IMR-90 (cell line): ENCODE results near the gene LINGO1. TPM values are rescaled to one million over a fixed set of nuclear protein-coding genes. Genes with fewer than 3 reads are reported as not detected.

ENCODE experiments used
- ATAC-seq: fragments of 200-7000 bp; cut with Tn5 transposase; 2 replicates; pipeline ENCODE4 v1.9.1; 2020; ENCODE audit warnings: low read depth, mild to moderate bottlenecking, moderate library complexity
- BruUV-seq: library from RNA; stranded (reverse); fragments of 400-500 nt; replicated peaks from 2 replicates; lab custom pipeline; 2021; lab: Mats Ljungman, UMichigan
- CTCF ChIA-PET: fragments of 300-600 bp; formaldehyde crosslinking; extraction: SDS; loops from one replicate; lab custom pipeline; 2021; ENCODE audit warnings: antibody characterized with exemption; lab: Yijun Ruan, JAX
- POLR2A ChIA-PET: fragments of 300-600 bp; sonication (Branson Sonifier 250); formaldehyde crosslinking; loops from one replicate; lab custom pipeline; 2022; ENCODE audit warnings: antibody characterized with exemption; ENCODE audit not compliant: unreplicated experiment; lab: Charles Lee
- DNase-seq: peaks from one replicate; pipeline ENCODE4 v3.0.0; 2013
- H2AFZ ChIP-seq: replicated peaks from 2 replicates; pipeline ENCODE3; 2013; ENCODE audit warnings: low read length, mild to moderate bottlenecking; ENCODE audit not compliant: poor library complexity
- H2AK5ac ChIP-seq: 2 replicates; pipeline ENCODE4 v1.6.1; 2013; ENCODE audit warnings: low read depth, low read length, inconsistent platforms
- H2AK9ac ChIP-seq: replicated peaks from 2 replicates; pipeline ENCODE3; 2013; ENCODE audit warnings: mild to moderate bottlenecking, low read depth, low read length, moderate library complexity; ENCODE audit not compliant: poor library complexity
- H2BK120ac ChIP-seq: 2 replicates; pipeline ENCODE4 v1.6.1; 2013; ENCODE audit warnings: low read depth, low read length, inconsistent platforms
- H2BK15ac ChIP-seq: 3 replicates; pipeline ENCODE4 v1.6.1; 2013; ENCODE audit warnings: low read depth, low read length, inconsistent platforms
- H2BK20ac ChIP-seq: 2 replicates; pipeline ENCODE4 v1.6.1; 2013; ENCODE audit warnings: low read depth, mild to moderate bottlenecking, inconsistent platforms, low read length, moderate library complexity
- H2BK5ac ChIP-seq: 2 replicates; pipeline ENCODE4 v1.6.1; 2013; ENCODE audit warnings: mild to moderate bottlenecking, low read depth, low read length, inconsistent platforms; ENCODE audit not compliant: poor library complexity, severe bottlenecking
- H3K14ac ChIP-seq: replicated peaks from 2 replicates; pipeline ENCODE4 v1.6.1; 2013; ENCODE audit warnings: low read depth, low read length, inconsistent platforms
- H3K18ac ChIP-seq: 2 replicates; pipeline ENCODE4 v1.6.1; 2013; ENCODE audit warnings: low read depth, low read length, control low read depth
- H3K23ac ChIP-seq: 2 replicates; pipeline ENCODE4 v1.6.1; 2013; ENCODE audit warnings: low read depth, low read length, inconsistent platforms
- H3K27ac ChIP-seq: 2 replicates; pipeline ENCODE4 v1.5.1; 2013; ENCODE audit warnings: mild to moderate bottlenecking, control low read depth, low read length; ENCODE audit not compliant: insufficient read depth
- H3K27me3 ChIP-seq: 2 replicates; pipeline ENCODE4 v1.6.1; 2013; ENCODE audit warnings: low read length; ENCODE audit not compliant: control insufficient read depth, insufficient read depth
- H3K36me3 ChIP-seq: 2 replicates; pipeline ENCODE4 v1.6.1; 2013; ENCODE audit warnings: low read length, mixed read lengths; ENCODE audit not compliant: control insufficient read depth, insufficient read depth
- H3K4ac ChIP-seq: 2 replicates; pipeline ENCODE4 v1.6.1; 2013; ENCODE audit warnings: low read depth, low read length, inconsistent platforms
- H3K4me1 ChIP-seq: 2 replicates; pipeline ENCODE4 v1.6.1; 2013; ENCODE audit warnings: low read length, mixed read lengths; ENCODE audit not compliant: control insufficient read depth, insufficient read depth
- H3K4me2 ChIP-seq: 2 replicates; pipeline ENCODE4 v1.6.1; 2013; ENCODE audit warnings: low read depth, mild to moderate bottlenecking, control low read depth, low read length, moderate library complexity
- H3K4me3 ChIP-seq: 2 replicates; pipeline ENCODE4 v1.5.1; 2013; ENCODE audit warnings: low read depth, mild to moderate bottlenecking, control low read depth, low read length, moderate library complexity; ENCODE audit not compliant: insufficient read depth
- H3K56ac ChIP-seq: 2 replicates; pipeline ENCODE4 v1.6.1; 2013; ENCODE audit warnings: low read length, inconsistent platforms; ENCODE audit not compliant: insufficient read depth; ENCODE audit errors: extremely low read depth
- H3K79me1 ChIP-seq, 2 experiments: 2 replicates each; pipeline ENCODE4 v1.6.1; 2013; ENCODE audit warnings: low read length in 2 of 2, inconsistent platforms in 1 of 2, low read depth in 1 of 2
- H3K9ac ChIP-seq: 2 replicates; pipeline ENCODE4 v1.6.1; 2013; ENCODE audit warnings: low read depth, low read length, control low read depth
- H3K9me1 ChIP-seq: 2 replicates; pipeline ENCODE4 v1.6.1; 2013; ENCODE audit warnings: low read length, inconsistent platforms; ENCODE audit not compliant: insufficient read depth
- H3K9me3 ChIP-seq: 2 replicates; pipeline ENCODE4 v1.6.1; 2013; ENCODE audit warnings: low read length; ENCODE audit not compliant: control insufficient read depth, insufficient read depth
- H4K20me1 ChIP-seq: 2 replicates; pipeline ENCODE4 v1.6.1; 2013; ENCODE audit warnings: low read length, inconsistent platforms; ENCODE audit not compliant: insufficient read depth
- H4K5ac ChIP-seq: 2 replicates; pipeline ENCODE4 v1.6.1; 2013; ENCODE audit warnings: mild to moderate bottlenecking, low read depth, low read length, control low read depth
- H4K8ac ChIP-seq, 2 experiments: 2 replicates each; pipeline ENCODE4 v1.6.1; 2013; ENCODE audit warnings: low read depth in 2 of 2, low read length in 2 of 2, control low read depth in 1 of 2, inconsistent platforms in 1 of 2
- H4K91ac ChIP-seq: 2 replicates; pipeline ENCODE4 v1.6.1; 2013; ENCODE audit warnings: low read depth, low read length, inconsistent platforms; ENCODE audit not compliant: insufficient read depth
- BHLHE40 ChIP-seq: fragments of 150-350 bp; IDR thresholded peaks from 2 replicates; pipeline ENCODE4 v1.6.1; 2016; ENCODE audit warnings: mild to moderate bottlenecking, low read depth, low read length
- MAFK ChIP-seq: IDR thresholded peaks from 2 replicates; pipeline ENCODE4 v1.6.1; 2012; ENCODE audit warnings: low read depth, low read length, improper control_type of control experiment
- MAZ ChIP-seq: IDR thresholded peaks from 2 replicates; pipeline ENCODE4 v1.6.1; 2012; ENCODE audit warnings: low read depth, mild to moderate bottlenecking, low read length, improper control_type of control experiment, moderate library complexity, borderline replicate concordance
- NFE2L2 ChIP-seq: fragments of 150-350 bp; IDR thresholded peaks from 2 replicates; pipeline ENCODE4 v1.6.1; 2016; ENCODE audit warnings: low read depth, mild to moderate bottlenecking, low read length
- POLR2A ChIP-seq: IDR thresholded peaks from 2 replicates; pipeline ENCODE4 v1.6.1; 2012; ENCODE audit warnings: mild to moderate bottlenecking, low read depth, low read length
- RAD21 ChIP-seq: IDR thresholded peaks from 2 replicates; pipeline ENCODE4 v1.6.1; 2012; ENCODE audit warnings: low read length, improper control_type of control experiment
- RFX5 ChIP-seq: IDR thresholded peaks from 2 replicates; pipeline ENCODE4 v1.8.0; 2012; ENCODE audit warnings: low read depth, mild to moderate bottlenecking, low read length, moderate library complexity
- WGBS, 2 experiments: methylation state at CpG; one replicate each; pipeline versions ENCODE4 v1.1.5 to v1.1.7; 2013; ENCODE audit warnings: missing lambda C conversion rate in 2 of 2; ENCODE audit not compliant: insufficient read length in 1 of 2; ENCODE audit errors: extremely low coverage in 2 of 2; 5-methylcytosine and 5-hydroxymethylcytosine counted together
- dilution Hi-C: fragments of 300-500 bp; cut with HindIII; formaldehyde crosslinking; loops from one replicate; pipeline ENCODE4 v1.14.3; 2018; ENCODE audit warnings: low sequenced_read_pairs; ENCODE audit not compliant: unreplicated experiment
- in situ Hi-C: fragments of 300-500 bp; cut with MboI; formaldehyde crosslinking; loops from 3 replicates; pipeline ENCODE4 v1.14.3; 2019; ENCODE audit warnings: low sequenced_read_pairs, inconsistent platforms, mixed read lengths
- intact Hi-C: fragments of 100-400 bp; cut with micrococcal nuclease; formaldehyde crosslinking; loops from 2 replicates; pipeline ENCODE4 v1.10.0; 2022
- polyA plus RNA-seq, 3 experiments: library from polyadenylated mRNA; depleted of rRNA; stranded (reverse); fragments of >200 nt; gene quantifications; 2 replicates each; pipeline ENCODE4 v1.2.3, GENCODE V29; 2012; ENCODE audit warnings: low replicate concordance in 1 of 3
- total RNA-seq: library from RNA; depleted of rRNA; stranded (reverse); fragments of >200 nt; gene quantifications from 2 replicates; pipeline ENCODE4 v1.2.3, GENCODE V29; 2012

The LINGO1 gene
- total and polyA plus RNA-seq, 2 of the 4 experiments (the other 2 are of a cell fraction): 0.05 TPM; not detected in 1

DNA sequence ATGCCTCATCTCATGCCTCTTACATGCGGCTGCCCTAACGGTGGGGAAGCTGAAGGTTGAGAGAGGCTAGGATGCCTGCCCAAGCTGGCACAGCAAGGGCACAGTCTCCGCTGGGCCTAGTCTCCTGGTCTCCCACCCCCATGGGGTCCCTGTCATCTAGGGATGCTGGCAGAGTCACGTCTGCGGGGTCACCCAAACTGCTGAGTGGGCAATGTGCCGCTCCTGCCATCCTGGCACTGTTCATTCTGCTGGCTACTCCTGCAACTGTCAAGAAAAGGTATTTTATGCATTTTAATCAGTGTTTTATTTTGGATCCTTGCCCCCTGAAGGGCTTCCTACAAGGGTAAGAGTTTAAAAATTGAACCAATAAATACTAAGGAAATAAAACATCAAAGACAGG lies 12.8 kb downstream of the LINGO1 start:
- H3K4me2 ChIP-seq: no peak overlapping the region
- no peak overlapping the region for H4K5ac ChIP-seq
- no peak overlapping the region for H3K4ac ChIP-seq
- H3K79me1 ChIP-seq: no peaks in the 10 kb centered on the region
- H2AFZ ChIP-seq: no peak overlapping the region
- H3K56ac ChIP-seq: no peak overlapping the region
- no peak overlapping the region for H2AK5ac ChIP-seq
- no peak overlapping the region for H3K27ac ChIP-seq
- in situ Hi-C loops (no loop called here), intact Hi-C loops (no loop called here), dilution Hi-C loops (no loop called here)
- TF ChIP-seq BHLHE40 (no peak), MAZ (no peak), RFX5 (no peak), RAD21 (no peak), POLR2A (no peak), NFE2L2 (no peak), MAFK (no peak)
- H2BK15ac ChIP-seq: no peak overlapping the region
- no peak overlapping the region for H2BK120ac ChIP-seq
- ATAC-seq: no peak
- WGBS, 2 experiments: no CpG with 5 or more reads among the region's 6 CpGs
- no TSS peak for BruUV-seq
- CTCF ChIA-PET: no interaction called here
- H4K20me1 ChIP-seq: no peaks in the 10 kb centered on the region
- no peaks in the 10 kb centered on the region for H3K9me1 ChIP-seq
- DNase-seq: no peak
- H4K91ac ChIP-seq: no peak overlapping the region
- no peak overlapping the region for H4K8ac ChIP-seq
- no peaks in the 10 kb centered on the region for H3K36me3 ChIP-seq
- H3K18ac ChIP-seq: no peak overlapping the region
- H2BK5ac ChIP-seq: no peak overlapping the region
- H2BK20ac ChIP-seq: no peak overlapping the region
- no peak overlapping the region for H3K23ac ChIP-seq
- H3K4me1 ChIP-seq: no peaks in the 10 kb centered on the region
- H3K14ac ChIP-seq: no peak overlapping the region
- no peaks in the 10 kb centered on the region for H3K9me3 ChIP-seq
- no peak overlapping the region for H3K9ac ChIP-seq
- H3K4me3 ChIP-seq: no peak overlapping the region
- peak overlapping the region; percentile 87 for H2AK9ac ChIP-seq
- peaks cover 59% of the 10 kb centered on the region for H3K27me3 ChIP-seq
- POLR2A ChIA-PET: no interaction called here
